Measurements from ENCODE around the gene KNOP1.
A peak's percentile ranks its signal among the peaks of the same experiment; 100 is the strongest.

KNOP1 gene

GRCh38 chr16:19707569-19708295 lies 10.3 kb downstream of the KNOP1 start:
- Mint-ChIP-seq H3K4me3 (no peak overlapping the region), H3K4me1 (peaks cover 10% of the 10 kb centered on the region), H3K27me3 (no peaks in the 10 kb centered on the region), H3K9me3 (no peaks in the 10 kb centered on the region), H3K27ac (no peak overlapping the region), H3K36me3 (peaks cover 33% of the 10 kb centered on the region)
- ATAC-seq (ENCODE audit: low read depth): no peak
- no peak for DNase-seq (ENCODE audit: low spot score in 2 of 2)

- Mint-ChIP-seq H3K9me3 (no peaks in the 10 kb centered on the region), H3K27me3 (no peaks in the 10 kb centered on the region), H3K4me1 (peaks cover 10% of the 10 kb centered on the region), H3K36me3 (peaks cover 33% of the 10 kb centered on the region), H3K4me3 (no peak overlapping the region), H3K27ac (no peak overlapping the region)
- ATAC-seq (ENCODE audit: low read depth): no peak
- DNase-seq (ENCODE audit: low spot score in 2 of 2): no peak
Observed at GRCh38 chr16:19706846-19707245, 11.2 kb downstream of the KNOP1 start.

GRCh38 chr16:19705843-19706242 lies 12.2 kb downstream of the KNOP1 start:
- DNase-seq (ENCODE audit: low spot score in 2 of 2) (no peak), ATAC-seq (ENCODE audit: low read depth) (no peak)
- no peaks in the 10 kb centered on the region for H3K27me3 Mint-ChIP-seq
- H3K4me1 Mint-ChIP-seq: peaks cover 10% of the 10 kb centered on the region
- H3K9me3 Mint-ChIP-seq: no peaks in the 10 kb centered on the region
- H3K36me3 Mint-ChIP-seq: peaks cover 33% of the 10 kb centered on the region
- no peak overlapping the region for H3K4me3 Mint-ChIP-seq
- H3K27ac Mint-ChIP-seq: no peak overlapping the region

- no peaks in the 10 kb centered on the region for H3K9me3 Mint-ChIP-seq
- peaks cover 38% of the 10 kb centered on the region for H3K36me3 Mint-ChIP-seq
- no peak overlapping the region for H3K4me3 Mint-ChIP-seq
- peaks cover 10% of the 10 kb centered on the region for H3K4me1 Mint-ChIP-seq
- no peak for DNase-seq (ENCODE audit: low spot score in 2 of 2)
- H3K27me3 Mint-ChIP-seq: no peaks in the 10 kb centered on the region
- no peak for ATAC-seq (ENCODE audit: low read depth)
- no peak overlapping the region for H3K27ac Mint-ChIP-seq
Observed at GRCh38 chr16:19705146-19705501, 12.9 kb downstream of the KNOP1 start.

GRCh38 chr16:19704321-19705145 lies 13.5 kb downstream of the KNOP1 start:
- Mint-ChIP-seq H3K27me3 (no peaks in the 10 kb centered on the region), H3K27ac (no peak overlapping the region), H3K4me3 (no peak overlapping the region), H3K4me1 (peaks cover 6% of the 10 kb centered on the region), H3K36me3 (peaks cover 37% of the 10 kb centered on the region), H3K9me3 (no peaks in the 10 kb centered on the region)
- no peak for DNase-seq (ENCODE audit: low spot score in 2 of 2)
- ATAC-seq (ENCODE audit: low read depth): no peak

GRCh38 chr16:19703172-19703889 lies 14.7 kb downstream of the KNOP1 start:
- DNase-seq (ENCODE audit: low spot score in 2 of 2): no peak
- no peaks in the 10 kb centered on the region for H3K9me3 Mint-ChIP-seq
- ATAC-seq (ENCODE audit: low read depth): no peak
- no peak overlapping the region for H3K4me3 Mint-ChIP-seq
- peak overlapping the region; percentile 50 for H3K27ac Mint-ChIP-seq
- no peaks in the 10 kb centered on the region for H3K27me3 Mint-ChIP-seq
- H3K4me1 Mint-ChIP-seq: peaks cover 2% of the 10 kb centered on the region
- H3K36me3 Mint-ChIP-seq: peaks cover 39% of the 10 kb centered on the region

- peaks cover 34% of the 10 kb centered on the region for H3K36me3 Mint-ChIP-seq
- DNase-seq (ENCODE audit: low spot score in 2 of 2) (no peak), ATAC-seq (ENCODE audit: low read depth) (no peak)
- no peaks in the 10 kb centered on the region for H3K27me3 Mint-ChIP-seq
- H3K27ac Mint-ChIP-seq: no peak overlapping the region
- peaks cover 2% of the 10 kb centered on the region for H3K4me1 Mint-ChIP-seq
- no peak overlapping the region for H3K4me3 Mint-ChIP-seq
- H3K9me3 Mint-ChIP-seq: no peaks in the 10 kb centered on the region
Observed at GRCh38 chr16:19701091-19701490, 16.9 kb downstream of the KNOP1 start.

GRCh38 chr16:19700319-19700781 lies 17.7 kb downstream of the KNOP1 start:
- no peak for DNase-seq (ENCODE audit: low spot score in 2 of 2)
- H3K4me3 Mint-ChIP-seq: no peak overlapping the region
- peaks cover 29% of the 10 kb centered on the region for H3K36me3 Mint-ChIP-seq
- no peak overlapping the region for H3K27ac Mint-ChIP-seq
- H3K4me1 Mint-ChIP-seq: peaks cover 2% of the 10 kb centered on the region
- no peak for ATAC-seq (ENCODE audit: low read depth)
- no peaks in the 10 kb centered on the region for H3K27me3 Mint-ChIP-seq
- no peaks in the 10 kb centered on the region for H3K9me3 Mint-ChIP-seq

GRCh38 chr16:19699472-19699871 lies 18.6 kb downstream of the KNOP1 start:
- peaks cover 25% of the 10 kb centered on the region for H3K36me3 Mint-ChIP-seq
- ATAC-seq (ENCODE audit: low read depth) (no peak), DNase-seq (ENCODE audit: low spot score in 2 of 2) (no peak)
- H3K27ac Mint-ChIP-seq: no peak overlapping the region
- H3K4me1 Mint-ChIP-seq: peaks cover 2% of the 10 kb centered on the region
- H3K4me3 Mint-ChIP-seq: no peak overlapping the region
- H3K9me3 Mint-ChIP-seq: no peaks in the 10 kb centered on the region
- no peaks in the 10 kb centered on the region for H3K27me3 Mint-ChIP-seq

GRCh38 chr16:19698480-19699465 lies 19.3 kb downstream of the KNOP1 start:
- Mint-ChIP-seq H3K27ac (peak overlapping the region; percentile 17), H3K9me3 (no peaks in the 10 kb centered on the region), H3K4me1 (peaks cover 2% of the 10 kb centered on the region), H3K4me3 (no peak overlapping the region), H3K36me3 (peaks cover 22% of the 10 kb centered on the region), H3K27me3 (no peaks in the 10 kb centered on the region)
- DNase-seq (ENCODE audit: low spot score in 2 of 2) (no peak), ATAC-seq (ENCODE audit: low read depth) (no peak)

- H3K27me3 Mint-ChIP-seq: no peaks in the 10 kb centered on the region
- DNase-seq (ENCODE audit: low spot score in 2 of 2) (no peak), ATAC-seq (ENCODE audit: low read depth) (no peak)
- H3K9me3 Mint-ChIP-seq: no peaks in the 10 kb centered on the region
- no peaks in the 10 kb centered on the region for H3K4me1 Mint-ChIP-seq
- peak overlapping the region; percentile 17 for H3K27ac Mint-ChIP-seq
- H3K36me3 Mint-ChIP-seq: peaks cover 21% of the 10 kb centered on the region
- H3K4me3 Mint-ChIP-seq: no peak overlapping the region
Observed at GRCh38 chr16:19697756-19698318, 20.2 kb downstream of the KNOP1 start.

GRCh38 chr16:19696961-19697360 lies 21.1 kb downstream of the KNOP1 start:
- ATAC-seq (ENCODE audit: low read depth) (no peak), DNase-seq (ENCODE audit: low spot score in 2 of 2) (no peak)
- Mint-ChIP-seq H3K36me3 (peaks cover 23% of the 10 kb centered on the region), H3K27me3 (no peaks in the 10 kb centered on the region), H3K27ac (no peak overlapping the region), H3K4me3 (no peak overlapping the region), H3K9me3 (no peaks in the 10 kb centered on the region), H3K4me1 (no peaks in the 10 kb centered on the region)

- Mint-ChIP-seq H3K4me3 (no peak overlapping the region), H3K27me3 (no peaks in the 10 kb centered on the region), H3K9me3 (no peaks in the 10 kb centered on the region), H3K36me3 (peaks cover 26% of the 10 kb centered on the region), H3K27ac (no peak overlapping the region), H3K4me1 (no peaks in the 10 kb centered on the region)
- DNase-seq (ENCODE audit: low spot score in 2 of 2): no peak
- no peak for ATAC-seq (ENCODE audit: low read depth)
Observed at GRCh38 chr16:19696328-19696727, 21.7 kb downstream of the KNOP1 start.

Data from memory B cell (primary cell).